Kidney epithelial cell (primary cell): Measurements from ENCODE around the gene UBA7. TPM values are rescaled to one million over a fixed set of nuclear protein-coding genes. Genes with fewer than 3 reads are reported as not detected.

Experiments used
- DNase-seq: peaks from one replicate; pipeline ENCODE4 v3.0.0-alpha.2; 2010; ENCODE audit warnings: low read depth
- H3K27me3 ChIP-seq: 2 replicates; pipeline ENCODE4 v1.6.0; 2011; ENCODE audit warnings: low read length; ENCODE audit not compliant: control insufficient read depth, insufficient read depth
- H3K36me3 ChIP-seq: 2 replicates; pipeline ENCODE4 v1.5.1; 2011; ENCODE audit warnings: low read length; ENCODE audit not compliant: control insufficient read depth, insufficient read depth
- H3K4me3 ChIP-seq: 2 replicates; pipeline ENCODE4 v1.5.1; 2011; ENCODE audit warnings: low read depth, mild to moderate bottlenecking, control low read depth, low read length
- CTCF ChIP-seq: IDR thresholded peaks from 2 replicates; pipeline ENCODE4 v1.5.1; 2011; ENCODE audit warnings: mild to moderate bottlenecking, moderate library complexity, low read length, control low read depth, inconsistent platforms; ENCODE audit not compliant: insufficient read depth, poor library complexity, severe bottlenecking
- total RNA-seq: library from RNA; depleted of rRNA; stranded (reverse); fragments of >200 nt; gene quantifications from 2 replicates; pipeline ENCODE4 v1.2.3, GENCODE V29; 2015

UBA7 gene
- 6.3 and 11.8 TPM in 2 replicates for total RNA-seq

GRCh38 chr3:49813497-49814174 is at the start of gene UBA7:
UBA7 (minus strand) TSS chr3:49813953; CDS start chr3:49813787, 166 bp downstream.
- Histone ChIP-seq H3K27me3 (no peaks in the 10 kb centered on the region), H3K4me3 (no peak within 1 kb of the TSS), H3K36me3 (no peaks in the 10 kb centered on the region)
- no peak for TF ChIP-seq CTCF
- no peak for DNase-seq

- no peak for DNase-seq
- no peak for TF ChIP-seq CTCF
- no peak overlapping the region for H3K4me3 ChIP-seq
- peaks cover 14% of the 10 kb centered on the region for H3K27me3 ChIP-seq
- H3K36me3 ChIP-seq = no peaks in the 10 kb centered on the region
Measured at GRCh38 chr3:49859576-49860305, 46.0 kb upstream of the UBA7 start.

- TF ChIP-seq CTCF = no peak
- no peaks in the 10 kb centered on the region for H3K27me3 ChIP-seq
- H3K4me3 ChIP-seq = peak within 1 kb of the TSS; percentile 97
- H3K36me3 ChIP-seq = no peaks in the 10 kb centered on the region
- peak; percentile 80 for DNase-seq
Measured at GRCh38 chr3:49856181-49857005, 42.6 kb upstream of the UBA7 start, which contains the start of gene TRAIP. TRAIP (minus strand) TSS chr3:49856564; CDS start chr3:49856453, 111 bp downstream.

- no peaks in the 10 kb centered on the region for H3K36me3 ChIP-seq
- no peaks in the 10 kb centered on the region for H3K27me3 ChIP-seq
- no peak for TF ChIP-seq CTCF
- no peak for DNase-seq
- H3K4me3 ChIP-seq = peak overlapping the region; percentile 97
Measured at GRCh38 chr3:49855662-49856061, 41.9 kb upstream of the UBA7 start.

GRCh38 chr3:49845694-49846093 is 31.9 kb upstream of the UBA7 start:
- Histone ChIP-seq H3K4me3 (no peak overlapping the region), H3K36me3 (peaks cover 2% of the 10 kb centered on the region), H3K27me3 (no peaks in the 10 kb centered on the region)
- DNase-seq = no peak
- no peak for TF ChIP-seq CTCF
